ENCODE results near the gene PRR30.
"Not testable (repeated sequence)": the region's sequence is repeated elsewhere in the genome, so short reads cannot be mapped to it uniquely, and the experiment has no call there.

The PRR30 gene

GRCh38 chr2:27139310-27139709 is at the start of gene PRR30:
Gene PRR30, minus strand, starts transcription at chr2:27139410. Its CDS starts 1,081 bp downstream, at chr2:27138329.
- DNase-seq = no peak

DNA sequence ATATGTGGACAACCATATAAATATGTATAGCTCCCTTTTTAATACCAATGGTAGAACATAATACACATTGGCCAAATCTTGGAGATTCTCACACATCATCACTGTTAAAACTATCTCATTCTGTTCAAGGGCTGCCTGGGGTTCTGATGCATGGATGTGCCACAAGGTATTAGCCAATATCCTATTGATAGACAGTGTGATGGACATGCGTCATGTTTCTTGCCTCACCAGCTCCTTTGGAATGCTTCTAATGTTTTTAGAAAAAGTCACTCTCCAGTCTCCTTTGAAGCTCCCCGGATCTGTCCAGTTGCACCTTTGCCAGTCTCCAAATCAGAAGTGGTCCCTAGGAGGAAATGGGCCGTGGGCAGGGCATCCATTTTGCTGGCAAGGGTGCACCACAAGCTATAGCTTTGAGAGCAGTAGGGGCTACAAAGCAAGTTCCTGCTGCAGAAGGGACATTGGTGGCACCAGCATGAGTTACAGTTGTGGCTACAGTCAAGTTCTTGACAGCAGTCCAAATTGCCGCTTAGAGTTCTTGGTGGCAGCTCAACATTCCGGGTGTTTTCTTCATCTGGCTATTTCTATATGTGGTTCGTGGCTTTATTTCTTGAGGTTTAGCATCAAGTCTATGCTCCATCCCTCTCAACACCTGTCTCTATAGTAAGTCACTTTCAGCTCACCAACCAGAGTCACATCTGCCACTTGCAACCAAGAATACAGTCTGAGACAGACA is 47.6 kb upstream of the PRR30 start:
- DNase-seq = no peak

GRCh38 chr2:27185331-27186026 is 46.3 kb upstream of the PRR30 start:
- DNase-seq = no peak

DNA sequence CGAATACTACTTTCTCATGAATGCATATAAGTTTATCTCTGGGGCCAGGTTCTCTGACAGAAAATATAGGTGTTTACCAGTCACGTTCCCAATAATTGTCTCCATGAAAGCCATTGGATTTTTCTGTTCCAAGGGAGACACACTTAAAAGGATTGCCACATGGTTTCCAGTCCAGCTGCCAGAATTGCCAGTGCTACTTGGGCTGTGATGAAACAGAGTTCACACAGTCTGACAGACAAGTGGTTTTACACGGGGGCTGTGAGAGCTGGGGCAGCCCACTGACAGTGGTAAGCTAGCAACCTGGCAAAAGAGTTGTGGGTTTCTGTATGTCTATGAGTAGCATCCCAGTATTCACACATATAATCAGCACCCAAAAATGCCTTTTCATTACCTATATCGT is 44.9 kb upstream of the PRR30 start:
- no peak for DNase-seq

DNA sequence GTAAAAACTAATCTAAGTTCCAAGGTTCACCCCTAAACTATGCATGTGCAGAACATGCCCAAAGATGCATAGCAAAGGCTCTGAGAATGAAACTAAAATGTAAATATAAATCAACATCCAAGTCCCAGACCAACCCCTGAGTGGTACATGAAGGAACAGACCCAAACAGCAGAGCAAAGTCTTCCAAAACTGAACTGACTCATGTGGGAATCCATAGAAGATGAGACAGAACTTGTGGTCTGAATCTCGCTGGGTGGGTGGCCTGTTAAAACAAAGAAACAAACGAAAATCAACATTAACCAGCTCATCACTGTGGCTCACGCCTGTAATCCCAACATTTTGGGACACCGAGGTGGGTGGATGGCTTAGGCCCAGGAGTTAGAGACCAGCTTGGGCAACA is 43.1 kb upstream of the PRR30 start:
- DNase-seq = no peak

- DNase-seq = no peak
Measured at GRCh38 chr2:27179344-27180000, 40.3 kb upstream of the PRR30 start.

GRCh38 chr2:27178469-27178868 is 39.3 kb upstream of the PRR30 start:
- DNase-seq = no peak

- DNase-seq = no peak
Measured at GRCh38 chr2:27177441-27178351, 38.5 kb upstream of the PRR30 start.

DNA sequence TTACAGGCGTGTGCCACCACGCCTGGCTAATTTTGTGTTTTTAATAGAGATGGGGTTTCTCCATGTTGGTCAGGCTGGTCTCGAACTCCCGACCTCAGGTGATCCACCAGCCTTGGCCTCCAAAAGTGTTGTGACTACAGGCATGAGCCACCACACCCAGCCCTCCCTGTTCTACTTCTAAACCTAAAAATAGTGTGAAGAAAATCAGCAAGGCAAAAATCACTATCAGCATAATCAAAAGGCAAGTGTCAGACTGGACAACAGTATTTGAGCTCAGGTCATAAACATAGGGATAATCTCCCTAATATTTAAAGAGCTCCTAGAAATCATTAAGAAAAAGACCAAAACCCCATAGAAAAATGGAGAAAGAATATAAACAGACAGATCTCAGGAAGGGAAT is 36.6 kb upstream of the PRR30 start:
- not testable (repeated sequence) for DNase-seq

- DNase-seq = no peak
Measured at GRCh38 chr2:27175330-27175729, 36.1 kb upstream of the PRR30 start.

GRCh38 chr2:27174638-27175037 is 35.4 kb upstream of the PRR30 start:
- no peak for DNase-seq

DNA sequence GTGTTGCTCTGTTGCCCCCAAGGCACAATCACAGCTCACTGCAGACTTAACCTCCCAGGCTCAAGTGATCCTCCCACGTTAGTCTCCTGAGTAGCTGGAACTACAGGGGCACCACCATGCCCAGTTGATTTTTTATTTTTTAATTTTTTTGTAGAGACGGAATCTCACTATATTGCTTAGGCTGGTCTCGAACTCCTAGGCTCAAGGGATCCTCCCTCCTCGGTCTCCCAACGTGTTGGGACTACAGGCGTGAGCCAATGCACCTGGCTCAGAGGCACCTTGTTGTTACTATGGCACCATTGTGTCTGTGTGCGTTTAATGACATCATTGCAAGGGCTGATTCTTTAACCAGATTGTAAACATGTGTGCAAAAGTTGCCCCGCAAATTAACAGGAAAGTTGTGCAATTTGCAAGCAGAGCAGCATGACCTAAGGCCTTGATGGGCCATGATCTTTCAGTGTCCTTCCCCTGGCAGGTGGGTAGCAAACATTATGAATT is 32.2 kb upstream of the PRR30 start:
- no peak for DNase-seq

GRCh38 chr2:27170581-27171337 is 31.5 kb upstream of the PRR30 start:
- no peak for DNase-seq

- no peak for DNase-seq
Measured at GRCh38 chr2:27164960-27165763, 26.0 kb upstream of the PRR30 start.

DNA sequence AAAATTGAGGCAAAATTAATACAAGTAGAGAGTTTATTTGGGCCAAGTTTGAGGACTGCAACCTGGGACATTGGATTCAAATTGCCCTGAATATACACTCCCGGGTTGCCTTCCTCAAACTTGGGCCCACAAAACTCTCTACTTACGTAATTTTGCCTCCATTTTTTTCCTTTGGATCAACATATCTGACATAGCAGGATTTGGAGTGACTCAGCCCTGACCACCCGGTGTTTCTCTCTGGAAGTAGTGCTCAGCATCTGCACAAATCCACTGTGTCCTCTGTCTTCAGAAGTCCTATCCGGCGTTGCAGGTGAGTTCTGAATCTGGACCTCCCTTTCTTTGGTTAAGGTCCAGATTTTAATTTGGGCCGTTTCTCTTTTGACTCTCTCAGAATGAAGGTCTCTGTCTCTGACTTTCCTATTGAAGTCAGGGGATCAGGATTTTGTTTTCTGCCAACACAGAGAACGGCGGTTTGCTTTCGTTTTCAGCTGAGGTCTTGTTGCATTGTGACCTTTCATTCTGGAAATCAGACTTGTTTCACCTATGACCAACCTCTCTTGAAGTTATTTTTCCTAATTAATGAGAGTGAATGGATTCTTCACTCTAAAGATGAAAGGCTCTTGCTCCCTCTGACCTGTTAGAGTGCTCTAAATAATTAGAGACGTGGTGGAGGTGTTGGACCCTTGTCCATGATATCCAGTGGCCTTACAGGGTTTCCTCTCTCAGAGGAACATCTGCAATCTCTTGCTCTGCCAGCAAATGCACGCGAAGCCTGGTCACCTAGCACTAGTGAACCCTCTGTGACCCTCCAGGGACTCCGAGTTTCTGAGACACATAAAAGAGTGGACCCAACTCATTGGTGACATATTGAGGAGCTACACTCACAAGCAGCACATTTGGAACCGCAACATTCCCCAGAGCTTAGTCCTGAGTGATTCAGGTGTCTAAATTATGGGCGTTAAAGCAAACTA is 23.2 kb upstream of the PRR30 start:
- DNase-seq = no peak

GRCh38 chr2:27160191-27160590 is 21.0 kb upstream of the PRR30 start:
- DNase-seq = no peak

DNA sequence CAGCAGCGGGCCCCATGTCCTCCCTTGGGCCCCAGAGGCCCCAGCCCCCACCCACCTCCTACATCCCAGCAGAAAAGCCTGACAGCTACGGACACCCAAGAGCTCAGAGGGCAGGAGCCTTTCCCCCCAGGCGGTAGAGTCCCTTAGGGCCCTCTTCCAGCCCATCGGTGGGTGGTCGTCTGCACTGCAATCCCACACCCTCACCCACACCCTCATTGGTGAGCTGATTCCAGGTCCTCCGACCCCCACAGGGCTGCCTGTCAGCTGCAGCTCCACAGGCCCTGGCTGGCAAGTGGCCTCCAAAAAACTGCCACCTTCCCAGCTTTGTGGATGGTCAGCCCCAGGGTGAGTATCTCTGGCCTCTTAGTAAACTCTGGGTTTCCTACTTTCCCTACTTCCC is 20.1 kb upstream of the PRR30 start:
- no peak for DNase-seq

DNA sequence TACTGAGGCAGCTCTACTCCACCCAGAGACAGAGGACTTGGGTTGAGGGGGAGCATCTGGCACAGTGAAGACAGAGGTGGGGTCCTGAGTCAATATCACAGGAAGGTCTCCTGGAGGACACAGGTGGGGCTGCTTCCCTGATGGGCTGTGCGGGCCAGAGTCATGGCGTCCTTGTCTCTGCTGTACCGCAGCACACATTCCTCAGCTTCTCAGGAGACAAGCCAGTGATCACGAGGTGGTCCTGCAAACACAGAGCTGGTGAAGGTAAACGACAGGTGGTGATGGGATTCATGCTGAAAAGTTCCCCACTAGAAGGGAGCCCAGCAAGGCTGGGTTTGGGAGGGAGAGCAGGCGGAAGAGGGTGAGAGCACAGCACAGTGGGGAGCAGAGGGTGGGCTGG is 19.3 kb upstream of the PRR30 start:
- DNase-seq = no peak

DNA sequence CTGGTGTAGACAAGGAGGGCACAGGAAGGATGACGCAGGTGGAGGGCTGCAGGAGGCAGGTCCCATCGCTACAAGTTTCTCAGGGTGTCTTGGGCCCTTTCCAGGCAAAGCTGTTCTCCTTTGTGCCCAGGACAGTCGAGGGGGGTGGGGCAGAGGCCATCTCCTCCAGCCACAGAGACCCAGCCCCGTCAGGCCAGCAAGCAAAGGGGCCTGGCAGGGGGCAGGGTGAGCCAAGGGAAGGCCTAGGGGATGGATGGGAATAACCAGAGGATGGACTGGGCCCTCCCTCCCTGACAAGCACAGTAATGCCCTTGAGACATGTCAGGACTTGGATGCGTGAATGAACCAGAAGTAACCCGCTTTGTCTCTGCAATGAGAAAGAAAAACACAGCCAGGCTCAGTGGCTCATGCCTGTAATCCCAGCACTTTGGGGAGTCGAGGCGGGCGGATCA is 15.9 kb upstream of the PRR30 start:
- no peak for DNase-seq

GRCh38 chr2:27154488-27154887 is 15.3 kb upstream of the PRR30 start:
- DNase-seq = no peak

Measured in right forelimb (tissue), 1 donor.